ENCODE data around the gene ATP6V0E2.

DNA sequence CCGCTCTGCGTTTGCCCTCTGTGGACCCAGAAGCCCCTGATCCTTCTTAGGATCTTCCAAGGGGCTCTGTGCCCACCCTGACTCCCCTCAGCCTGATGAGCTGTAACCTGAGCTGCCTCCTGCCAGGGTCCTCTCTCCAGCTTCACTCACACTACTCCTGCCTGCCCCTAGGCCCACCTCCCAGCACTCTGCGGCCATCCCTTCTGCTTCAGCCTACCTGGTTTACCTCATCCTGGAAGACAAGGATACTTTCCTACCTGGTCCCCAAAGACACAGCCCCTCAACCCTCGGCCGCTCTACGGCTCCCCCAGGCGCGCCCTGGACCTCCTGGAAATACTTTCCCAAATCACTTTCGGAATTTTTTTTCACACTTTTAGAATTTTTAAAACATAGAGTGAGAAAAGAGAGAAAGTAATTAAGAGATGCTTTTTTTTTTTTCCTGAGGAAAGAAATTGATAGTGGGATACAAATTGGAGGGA is 42.0 kb upstream of the ATP6V0E2 start:
- no peak for TF ChIP-seq EZH2 (IDR thresholded peaks at IDR 0.05; ENCODE audit: insufficient read depth, low read length)
- TF ChIP-seq, protein P1, sequence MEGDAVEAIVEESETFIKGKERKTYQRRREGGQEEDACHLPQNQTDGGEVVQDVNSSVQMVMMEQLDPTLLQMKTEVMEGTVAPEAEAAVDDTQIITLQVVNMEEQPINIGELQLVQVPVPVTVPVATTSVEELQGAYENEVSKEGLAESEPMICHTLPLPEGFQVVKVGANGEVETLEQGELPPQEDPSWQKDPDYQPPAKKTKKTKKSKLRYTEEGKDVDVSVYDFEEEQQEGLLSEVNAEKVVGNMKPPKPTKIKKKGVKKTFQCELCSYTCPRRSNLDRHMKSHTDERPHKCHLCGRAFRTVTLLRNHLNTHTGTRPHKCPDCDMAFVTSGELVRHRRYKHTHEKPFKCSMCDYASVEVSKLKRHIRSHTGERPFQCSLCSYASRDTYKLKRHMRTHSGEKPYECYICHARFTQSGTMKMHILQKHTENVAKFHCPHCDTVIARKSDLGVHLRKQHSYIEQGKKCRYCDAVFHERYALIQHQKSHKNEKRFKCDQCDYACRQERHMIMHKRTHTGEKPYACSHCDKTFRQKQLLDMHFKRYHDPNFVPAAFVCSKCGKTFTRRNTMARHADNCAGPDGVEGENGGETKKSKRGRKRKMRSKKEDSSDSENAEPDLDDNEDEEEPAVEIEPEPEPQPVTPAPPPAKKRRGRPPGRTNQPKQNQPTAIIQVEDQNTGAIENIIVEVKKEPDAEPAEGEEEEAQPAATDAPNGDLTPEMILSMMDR (IDR thresholded peaks at IDR 0.05; ENCODE audit: insufficient read depth, low read depth, low read length): no peak

Data from astrocyte (in vitro differentiated cells and primary cell).